ENCODE results near the gene CYP27C1.

Gene CYP27C1

GRCh38 chr2:127201452-127201851, 18.6 kb downstream of the CYP27C1 start:
- H3K27ac ChIP-seq (ENCODE audit: low read length): no peak overlapping the region
- peaks cover 6% of the 10 kb centered on the region; the same call in 1 of the 2 replicates for H3K27me3 ChIP-seq (ENCODE audit: low read depth, low read length)
- H3K4me1 ChIP-seq (ENCODE audit: low read length): peaks cover 5% of the 10 kb centered on the region; the same call in 1 of the 2 replicates
- H3K79me2 ChIP-seq (ENCODE audit: low read length): no peaks in the 10 kb centered on the region
- no peaks in the 10 kb centered on the region for H4K20me1 ChIP-seq (ENCODE audit: insufficient read depth, low read length)
- no peak for TF ChIP-seq CTCF (IDR thresholded peaks at IDR 0.05; ENCODE audit: low read depth, low read length)
- no peak for TF ChIP-seq EZH2phosphoT487 (IDR thresholded peaks at IDR 0.05; ENCODE audit: low read depth)
- H3K36me3 ChIP-seq (replicated peaks; ENCODE audit: low read depth, low read length): no peaks in the 10 kb centered on the region
- H2AFZ ChIP-seq (ENCODE audit: low read depth, low read length): no peak overlapping the region
- no peak overlapping the region for H3K4me3 ChIP-seq (ENCODE audit: low read length)
- H3K9me3 ChIP-seq (ENCODE audit: insufficient read depth, low read length): no peaks in the 10 kb centered on the region
- no peak overlapping the region for H3K4me2 ChIP-seq (ENCODE audit: low read length)
- H3K9ac ChIP-seq (ENCODE audit: low read length): no peak overlapping the region

- no peaks in the 10 kb centered on the region for H4K20me1 ChIP-seq (ENCODE audit: insufficient read depth, low read length)
- H3K36me3 ChIP-seq (replicated peaks; ENCODE audit: low read depth, low read length): no peaks in the 10 kb centered on the region
- no peak overlapping the region for H3K9ac ChIP-seq (ENCODE audit: low read length)
- H3K27me3 ChIP-seq (ENCODE audit: low read depth, low read length): peaks cover 6% of the 10 kb centered on the region; the same call in 1 of the 2 replicates
- no peaks in the 10 kb centered on the region for H3K9me3 ChIP-seq (ENCODE audit: insufficient read depth, low read length)
- TF ChIP-seq EZH2phosphoT487 (IDR thresholded peaks at IDR 0.05; ENCODE audit: low read depth): no peak
- TF ChIP-seq CTCF (IDR thresholded peaks at IDR 0.05; ENCODE audit: low read depth, low read length): no peak
- no peak overlapping the region for H3K4me2 ChIP-seq (ENCODE audit: low read length)
- H3K4me3 ChIP-seq (ENCODE audit: low read length): no peak overlapping the region
- peaks cover 5% of the 10 kb centered on the region; the same call in 1 of the 2 replicates for H3K4me1 ChIP-seq (ENCODE audit: low read length)
- no peak overlapping the region for H2AFZ ChIP-seq (ENCODE audit: low read depth, low read length)
- no peak overlapping the region for H3K27ac ChIP-seq (ENCODE audit: low read length)
- no peaks in the 10 kb centered on the region for H3K79me2 ChIP-seq (ENCODE audit: low read length)
Observed at GRCh38 chr2:127200962-127201361, 19.1 kb downstream of the CYP27C1 start.

- no peak overlapping the region for H3K4me3 ChIP-seq (ENCODE audit: low read length)
Observed at GRCh38 chr2:127199223-127199622, 20.9 kb downstream of the CYP27C1 start.

More at GRCh38 chr2:127199223-127199622, 20.9 kb downstream of the CYP27C1 start:
- Histone ChIP-seq H3K4me2 (ENCODE audit: low read length) (no peak overlapping the region), H3K4me1 (ENCODE audit: low read length) (peaks cover 5% of the 10 kb centered on the region; the same call in 1 of the 2 replicates), H2AFZ (ENCODE audit: low read depth, low read length) (no peak overlapping the region), H3K9me3 (ENCODE audit: insufficient read depth, low read length) (no peaks in the 10 kb centered on the region), H3K9ac (ENCODE audit: low read length) (no peak overlapping the region), H3K27ac (ENCODE audit: low read length) (no peak overlapping the region), H4K20me1 (ENCODE audit: insufficient read depth, low read length) (no peaks in the 10 kb centered on the region), H3K79me2 (ENCODE audit: low read length) (no peaks in the 10 kb centered on the region), H3K36me3 (replicated peaks; ENCODE audit: low read depth, low read length) (no peaks in the 10 kb centered on the region), H3K27me3 (ENCODE audit: low read depth, low read length) (peaks cover 6% of the 10 kb centered on the region)
- TF ChIP-seq CTCF (IDR thresholded peaks at IDR 0.05; ENCODE audit: low read depth, low read length) (no peak), EZH2phosphoT487 (IDR thresholded peaks at IDR 0.05; ENCODE audit: low read depth) (no peak)
